Measurements from ENCODE around the gene CBX8. TPM values are rescaled to one million over a fixed set of nuclear protein-coding genes. Genes with fewer than 3 reads are reported as not detected.

The CBX8 gene
- total and polyA plus RNA-seq, 2 of the 13 experiments (the other 11 are each of a cell fraction or from before 2014, with no cell fraction given), result 0.34 to 12.6 TPM

- TF ChIP-seq, protein P1, sequence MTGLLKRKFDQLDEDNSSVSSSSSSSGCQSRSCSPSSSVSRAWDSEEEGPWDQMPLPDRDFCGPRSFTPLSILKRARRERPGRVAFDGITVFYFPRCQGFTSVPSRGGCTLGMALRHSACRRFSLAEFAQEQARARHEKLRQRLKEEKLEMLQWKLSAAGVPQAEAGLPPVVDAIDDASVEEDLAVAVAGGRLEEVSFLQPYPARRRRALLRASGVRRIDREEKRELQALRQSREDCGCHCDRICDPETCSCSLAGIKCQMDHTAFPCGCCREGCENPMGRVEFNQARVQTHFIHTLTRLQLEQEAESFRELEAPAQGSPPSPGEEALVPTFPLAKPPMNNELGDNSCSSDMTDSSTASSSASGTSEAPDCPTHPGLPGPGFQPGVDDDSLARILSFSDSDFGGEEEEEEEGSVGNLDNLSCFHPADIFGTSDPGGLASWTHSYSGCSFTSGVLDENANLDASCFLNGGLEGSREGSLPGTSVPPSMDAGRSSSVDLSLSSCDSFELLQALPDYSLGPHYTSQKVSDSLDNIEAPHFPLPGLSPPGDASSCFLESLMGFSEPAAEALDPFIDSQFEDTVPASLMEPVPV (CRISPR knock-in tag; IDR thresholded peaks at IDR 0.05), result peak; percentile 12; the same call in 1 of the 2 replicates
- peak; percentile 67; the same call in 1 of the 2 replicates for TF ChIP-seq ZNF670 (CRISPR knock-in tag; IDR thresholded peaks at IDR 0.05; ENCODE audit: borderline replicate concordance)
- TF ChIP-seq ZNF282 (IDR thresholded peaks at IDR 0.05; ENCODE audit: partially characterized antibody), result no peak
- TF ChIP-seq ZFY (CRISPR knock-in tag; IDR thresholded peaks at IDR 0.05), result no peak
- TF ChIP-seq, protein P2, sequence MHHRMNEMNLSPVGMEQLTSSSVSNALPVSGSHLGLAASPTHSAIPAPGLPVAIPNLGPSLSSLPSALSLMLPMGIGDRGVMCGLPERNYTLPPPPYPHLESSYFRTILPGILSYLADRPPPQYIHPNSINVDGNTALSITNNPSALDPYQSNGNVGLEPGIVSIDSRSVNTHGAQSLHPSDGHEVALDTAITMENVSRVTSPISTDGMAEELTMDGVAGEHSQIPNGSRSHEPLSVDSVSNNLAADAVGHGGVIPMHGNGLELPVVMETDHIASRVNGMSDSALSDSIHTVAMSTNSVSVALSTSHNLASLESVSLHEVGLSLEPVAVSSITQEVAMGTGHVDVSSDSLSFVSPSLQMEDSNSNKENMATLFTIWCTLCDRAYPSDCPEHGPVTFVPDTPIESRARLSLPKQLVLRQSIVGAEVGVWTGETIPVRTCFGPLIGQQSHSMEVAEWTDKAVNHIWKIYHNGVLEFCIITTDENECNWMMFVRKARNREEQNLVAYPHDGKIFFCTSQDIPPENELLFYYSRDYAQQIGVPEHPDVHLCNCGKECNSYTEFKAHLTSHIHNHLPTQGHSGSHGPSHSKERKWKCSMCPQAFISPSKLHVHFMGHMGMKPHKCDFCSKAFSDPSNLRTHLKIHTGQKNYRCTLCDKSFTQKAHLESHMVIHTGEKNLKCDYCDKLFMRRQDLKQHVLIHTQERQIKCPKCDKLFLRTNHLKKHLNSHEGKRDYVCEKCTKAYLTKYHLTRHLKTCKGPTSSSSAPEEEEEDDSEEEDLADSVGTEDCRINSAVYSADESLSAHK (CRISPR knock-in tag; IDR thresholded peaks at IDR 0.05; ENCODE audit: borderline replicate concordance), result no peak
- TF ChIP-seq THAP9 (CRISPR knock-in tag; IDR thresholded peaks at IDR 0.05; ENCODE audit: borderline replicate concordance), result peak; percentile 9; the same call in 1 of the 2 replicates
- TF ChIP-seq ZBTB4 (CRISPR knock-in tag; IDR thresholded peaks at IDR 0.05; ENCODE audit: borderline replicate concordance), result 0 out of 2 replicates have a peak, but pooled peaks have one; percentile 2
- TF ChIP-seq, protein P3, sequence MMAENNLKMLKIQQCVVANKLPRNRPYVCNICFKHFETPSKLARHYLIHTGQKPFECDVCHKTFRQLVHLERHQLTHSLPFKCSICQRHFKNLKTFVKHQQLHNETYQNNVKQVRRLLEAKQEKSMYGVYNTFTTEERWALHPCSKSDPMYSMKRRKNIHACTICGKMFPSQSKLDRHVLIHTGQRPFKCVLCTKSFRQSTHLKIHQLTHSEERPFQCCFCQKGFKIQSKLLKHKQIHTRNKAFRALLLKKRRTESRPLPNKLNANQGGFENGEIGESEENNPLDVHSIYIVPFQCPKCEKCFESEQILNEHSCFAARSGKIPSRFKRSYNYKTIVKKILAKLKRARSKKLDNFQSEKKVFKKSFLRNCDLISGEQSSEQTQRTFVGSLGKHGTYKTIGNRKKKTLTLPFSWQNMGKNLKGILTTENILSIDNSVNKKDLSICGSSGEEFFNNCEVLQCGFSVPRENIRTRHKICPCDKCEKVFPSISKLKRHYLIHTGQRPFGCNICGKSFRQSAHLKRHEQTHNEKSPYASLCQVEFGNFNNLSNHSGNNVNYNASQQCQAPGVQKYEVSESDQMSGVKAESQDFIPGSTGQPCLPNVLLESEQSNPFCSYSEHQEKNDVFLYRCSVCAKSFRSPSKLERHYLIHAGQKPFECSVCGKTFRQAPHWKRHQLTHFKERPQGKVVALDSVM (CRISPR knock-in tag; IDR thresholded peaks at IDR 0.05), result no peak
- no peak for TF ChIP-seq PREB (CRISPR knock-in tag; IDR thresholded peaks at IDR 0.05)
- TF ChIP-seq KDM5B (CRISPR knock-in tag; IDR thresholded peaks at IDR 0.05; ENCODE audit: borderline replicate concordance), result no peak
- peak; percentile 20; the same call in 1 of the 2 replicates for TF ChIP-seq ZNF337 (CRISPR knock-in tag; IDR thresholded peaks at IDR 0.05; ENCODE audit: borderline replicate concordance, low read depth)
- no peak for TF ChIP-seq ZZZ3 (CRISPR knock-in tag; IDR thresholded peaks at IDR 0.05; ENCODE audit: borderline replicate concordance)
Observed at GRCh38 chr17:79788989-79789942, 7.6 kb downstream of the CBX8 start (continued).

Measured in HepG2 (cell line).